Heart right ventricle (tissue), 16 donors: Measurements from ENCODE around the gene PDE4A. TPM values are rescaled to one million over a fixed set of nuclear protein-coding genes. Genes with fewer than 3 reads are reported as not detected.
"Not testable (repeated sequence)": the region's sequence is repeated elsewhere in the genome, so short reads cannot be mapped to it uniquely, and the experiment has no call there.

Experiments
- ATAC-seq, 8 donors: fragments of 200-7000 bp; cut with Tn5 transposase; one replicate each; pipeline ENCODE4 v1.9.1; 2020; ENCODE audit warnings: mild to moderate bottlenecking in 8 of 8, moderate library complexity in 8 of 8, moderate number of reproducible peaks in 1 of 8
- DNase-seq, 2 donors: peaks; one replicate each; pipeline ENCODE4 v3.0.0-alpha.2; 2020
- H3K27ac ChIP-seq, 10 donors: fragments of 200-600 bp; sonication (generic) in 2 of 10; one replicate each; pipeline versions ENCODE4 v1.5.0 to v1.8.0; 2020 to 2022; ENCODE audit warnings: mild to moderate bottlenecking in 3 of 10
- H3K27me3 ChIP-seq, 7 donors: fragments of 200-600 bp; one replicate each; pipeline ENCODE4 v1.8.0; 2021 to 2022; ENCODE audit warnings: mild to moderate bottlenecking in 2 of 7
- H3K36me3 ChIP-seq, 9 donors: fragments of 200-600 bp; sonication (generic) in 1 of 9; one replicate each; pipeline versions ENCODE4 v1.5.0 to v1.8.0; 2020 to 2022; ENCODE audit warnings: mild to moderate bottlenecking in 2 of 9
- H3K4me1 ChIP-seq, 9 donors: fragments of 200-600 bp; sonication (generic) in 1 of 9; one replicate each; pipeline versions ENCODE4 v1.5.0 to v1.8.0; 2020 to 2022; ENCODE audit warnings: mild to moderate bottlenecking in 4 of 9
- H3K4me3 ChIP-seq, 10 donors: fragments of 200-600 bp; sonication (generic) in 2 of 10; one replicate each; pipeline versions ENCODE4 v1.5.0 to v1.8.0; 2020 to 2022; ENCODE audit warnings: mild to moderate bottlenecking in 7 of 10, moderate library complexity in 2 of 10
- H3K9me3 ChIP-seq, 11 donors: fragments of 200-600 bp in 10 of 11; sonication (generic) in 2 of 11; one replicate each; pipeline versions ENCODE4 v1.5.0 to v1.8.0; 2013 to 2022; ENCODE audit warnings: mild to moderate bottlenecking in 2 of 11, control low read depth in 1 of 11, moderate library complexity in 1 of 11
- WGBS, 2 donors: extraction: QIAGEN DNeasy Blood & Tissue Kit; methylation state at CpG; one replicate each; pipeline ENCODE4 v1.1.7; 2013; ENCODE audit warnings: inconsistent platforms in 1 of 2; 5-methylcytosine and 5-hydroxymethylcytosine counted together
- intact Hi-C, 10 donors: fragments of 100-400 bp; cut with DNase I; formaldehyde crosslinking; loops; one replicate each; pipeline versions ENCODE4 v1.11.1 to v1.14.2; 2022
- polyA plus RNA-seq, 2 donors: library from polyadenylated mRNA; stranded (reverse); fragments of 200-250 nt; gene quantifications; one replicate each; pipeline ENCODE4 v1.2.3, GENCODE V29; 2013
- total RNA-seq, 10 donors: library from RNA; stranded (reverse); fragmentation: NEBNext Ultra II Directional in 3 of 10; extraction: Animal tissue kit (Norgen Biotek cat#: 25700) in 3 of 10; gene quantifications; one replicate each; pipeline versions ENCODE4 v1.2.1 to v1.2.4, GENCODE V29; 2021 to 2023
- TF ChIP-seq, protein P1 (sequence below), 9 donors: fragments of 200-600 bp; sonication (generic) in 2 of 9; IDR thresholded peaks; one replicate each; pipeline versions ENCODE4 v1.5.0 to v1.8.0; 2021 to 2022; ENCODE audit warnings: antibody characterized with exemption in 9 of 9, mild to moderate bottlenecking in 5 of 9, moderate library complexity in 1 of 9
- donor health status: Arrhythmogenic right ventricular cardiomyopathy.
- donor health status: ischemic (EF 13 %, LVEDD 7.1; RV severe dilation, severe dysfunction).
- donor health status: healthy with polysubstance abuse.
- donor health status: DM: no; HTN: yes; CAD: no.
- donor health status: DM: no; HTN: no; CAD: no.
- donor health status: ischemic (EF 25% LVEDD 6.9; RV normal size, moderate dysfunction).
- donor health status: ischemic (EF 25% LVEDD 5.7; RV mildly dilated, moderate dysfunction).
- donor health status: healthy.
- donor health status: DM: yes; HTN: yes; CAD: no.
- donor health status: Ischemic cardiomyopathy.
- donor health status: ischemic (EF 35%, LVEDD 5.7; RV mildly dilated, moderate dysfunction).
- donor health status: nonischemic (EF 11% LVEDD 7.7; RV severe dilation, severe dysfunction).
- donor health status: DM: yes; HTN: yes; CAD: no.
- donor health status: PGD.
- donor health status: ischemic (EF 29% LVEDD 5.4; RV normal size, mild dysfunction).
- donor health status: nonischemic (EF 23%, LVEDD 6.1; RV moderate dilation, normal function).

PDE4A gene
- total and polyA plus RNA-seq, 12 donors = 3.5 to 50.7 (median 17.0) TPM

DNA sequence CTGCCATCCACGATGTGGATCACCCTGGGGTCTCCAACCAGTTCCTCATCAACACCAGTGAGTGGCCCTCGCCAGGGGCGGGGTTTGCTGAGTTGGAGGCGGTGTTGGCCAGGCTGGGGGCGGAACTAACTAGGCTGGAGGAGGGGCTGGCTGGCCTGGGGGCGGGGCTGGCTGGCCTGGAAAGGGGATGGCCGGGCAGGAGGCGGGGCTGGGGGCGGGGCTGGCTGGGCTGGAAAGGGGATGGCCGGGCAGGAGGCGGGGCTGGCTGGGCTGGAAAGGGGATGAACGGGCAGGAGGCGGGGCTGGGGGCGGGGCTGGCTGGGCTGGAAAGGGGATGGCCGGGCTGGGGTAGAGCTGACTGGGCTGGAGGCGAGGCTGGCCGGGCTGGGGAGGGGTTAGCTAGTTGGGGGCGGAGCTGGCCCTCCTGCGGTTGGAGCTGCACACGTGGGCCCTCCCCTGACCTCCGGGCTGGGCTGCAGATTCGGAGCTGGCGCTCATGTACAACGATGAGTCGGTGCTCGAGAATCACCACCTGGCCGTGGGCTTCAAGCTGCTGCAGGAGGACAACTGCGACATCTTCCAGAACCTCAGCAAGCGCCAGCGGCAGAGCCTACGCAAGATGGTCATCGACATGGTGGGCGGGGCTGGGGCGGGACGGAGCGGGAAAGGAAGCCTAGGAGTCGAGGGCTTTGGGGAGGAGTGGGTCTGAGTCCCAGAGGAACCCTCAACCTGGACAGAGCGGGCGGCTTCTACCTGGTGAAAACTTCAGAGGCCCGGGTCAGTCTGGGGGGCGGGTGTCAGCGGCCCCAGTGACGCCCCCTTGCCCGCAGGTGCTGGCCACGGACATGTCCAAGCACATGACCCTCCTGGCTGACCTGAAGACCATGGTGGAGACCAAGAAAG is 41.0 kb downstream of the PDE4A start:
- Histone ChIP-seq H3K27me3 (no peaks in the 10 kb centered on the region), H3K27ac (no peak overlapping the region), H3K4me1 (peaks cover 0 to 8% (median 0%) of the 10 kb centered on the region in 9 donors), H3K9me3 (no peaks in the 10 kb centered on the region), H3K36me3 (peaks cover 0 to 72% (median 0%) of the 10 kb centered on the region in 9 donors), H3K4me3 (peak overlapping the region in 7 of 10 donors; percentile 10 to 49 (median 42))
- intact Hi-C loops = no loop called here
- peak; percentile 93 to 94 for DNase-seq
- WGBS, 2 donors = 6 to 10% methylated on average over 45 of the region's 45 CpGs
- peak; percentile 96 to 97 (median 97) for ATAC-seq
- TF ChIP-seq, protein P1, sequence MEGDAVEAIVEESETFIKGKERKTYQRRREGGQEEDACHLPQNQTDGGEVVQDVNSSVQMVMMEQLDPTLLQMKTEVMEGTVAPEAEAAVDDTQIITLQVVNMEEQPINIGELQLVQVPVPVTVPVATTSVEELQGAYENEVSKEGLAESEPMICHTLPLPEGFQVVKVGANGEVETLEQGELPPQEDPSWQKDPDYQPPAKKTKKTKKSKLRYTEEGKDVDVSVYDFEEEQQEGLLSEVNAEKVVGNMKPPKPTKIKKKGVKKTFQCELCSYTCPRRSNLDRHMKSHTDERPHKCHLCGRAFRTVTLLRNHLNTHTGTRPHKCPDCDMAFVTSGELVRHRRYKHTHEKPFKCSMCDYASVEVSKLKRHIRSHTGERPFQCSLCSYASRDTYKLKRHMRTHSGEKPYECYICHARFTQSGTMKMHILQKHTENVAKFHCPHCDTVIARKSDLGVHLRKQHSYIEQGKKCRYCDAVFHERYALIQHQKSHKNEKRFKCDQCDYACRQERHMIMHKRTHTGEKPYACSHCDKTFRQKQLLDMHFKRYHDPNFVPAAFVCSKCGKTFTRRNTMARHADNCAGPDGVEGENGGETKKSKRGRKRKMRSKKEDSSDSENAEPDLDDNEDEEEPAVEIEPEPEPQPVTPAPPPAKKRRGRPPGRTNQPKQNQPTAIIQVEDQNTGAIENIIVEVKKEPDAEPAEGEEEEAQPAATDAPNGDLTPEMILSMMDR (IDR thresholded peaks at IDR 0.05) = no peak

DNA sequence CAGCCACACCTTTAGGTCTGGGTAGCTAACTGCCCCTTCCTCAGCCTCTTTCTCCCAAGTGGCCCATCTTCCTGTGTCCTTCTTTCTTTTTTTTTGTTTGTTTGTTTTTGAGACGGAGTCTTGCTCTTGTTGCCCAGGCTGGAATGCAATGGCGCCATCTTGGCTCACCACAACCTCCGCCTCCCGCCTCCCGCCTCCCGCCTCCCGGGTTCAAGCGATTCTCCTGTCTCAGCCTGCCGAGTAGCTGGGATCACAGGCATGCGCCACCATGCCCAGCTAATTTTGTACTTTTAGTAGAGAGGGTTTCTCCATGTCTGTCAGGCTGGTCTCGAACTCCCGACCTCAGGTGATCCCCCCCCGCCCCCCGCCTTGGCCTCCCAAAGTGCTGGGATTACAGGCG is 41.7 kb downstream of the PDE4A start:
- ATAC-seq, intact Hi-C loops, DNase-seq, H3K9me3 ChIP-seq, H3K4me3 ChIP-seq, H3K27ac ChIP-seq, H3K27me3 ChIP-seq, H3K4me1 ChIP-seq: not testable (repeated sequence)
- 91 to 92% methylated on average over 15 of the region's 15 CpGs for WGBS, 2 donors
- peaks cover 0 to 72% (median 5%) of the 10 kb centered on the region in 9 donors for H3K36me3 ChIP-seq

DNA sequence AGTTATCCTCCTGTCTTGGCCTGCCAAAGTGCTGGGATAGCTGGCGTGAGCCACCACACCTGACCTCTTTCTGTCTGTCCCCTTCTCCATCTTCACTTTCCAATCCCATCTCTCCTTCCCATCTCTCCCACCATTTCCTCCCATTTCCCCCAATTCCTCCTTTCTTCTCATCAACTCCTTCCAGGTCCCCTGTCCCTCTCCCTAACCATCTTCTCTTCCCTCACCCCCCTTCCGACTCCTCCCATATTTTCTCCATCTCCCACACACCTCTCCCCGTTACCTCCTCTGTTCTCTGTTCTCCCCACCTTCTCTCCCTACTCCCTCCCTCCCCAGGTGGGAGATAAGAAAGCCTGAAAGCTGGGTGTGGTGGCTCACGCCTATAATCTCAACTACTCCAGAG is 42.2 kb downstream of the PDE4A start:
- peaks cover 0 to 73% (median 10%) of the 10 kb centered on the region in 9 donors for H3K36me3 ChIP-seq
- TF ChIP-seq, protein P1 (IDR thresholded peaks at IDR 0.05) = no peak
- H3K9me3 ChIP-seq = no peaks in the 10 kb centered on the region
- WGBS, 2 donors = 83 to 96% methylated on average over 4 of the region's 4 CpGs
- no peak overlapping the region for H3K4me3 ChIP-seq
- no peak for ATAC-seq
- intact Hi-C loops = no loop called here
- no peak overlapping the region for H3K27ac ChIP-seq
- no peaks in the 10 kb centered on the region for H3K27me3 ChIP-seq
- H3K4me1 ChIP-seq = peaks cover 0 to 8% (median 0%) of the 10 kb centered on the region in 9 donors
- no peak for DNase-seq

DNA sequence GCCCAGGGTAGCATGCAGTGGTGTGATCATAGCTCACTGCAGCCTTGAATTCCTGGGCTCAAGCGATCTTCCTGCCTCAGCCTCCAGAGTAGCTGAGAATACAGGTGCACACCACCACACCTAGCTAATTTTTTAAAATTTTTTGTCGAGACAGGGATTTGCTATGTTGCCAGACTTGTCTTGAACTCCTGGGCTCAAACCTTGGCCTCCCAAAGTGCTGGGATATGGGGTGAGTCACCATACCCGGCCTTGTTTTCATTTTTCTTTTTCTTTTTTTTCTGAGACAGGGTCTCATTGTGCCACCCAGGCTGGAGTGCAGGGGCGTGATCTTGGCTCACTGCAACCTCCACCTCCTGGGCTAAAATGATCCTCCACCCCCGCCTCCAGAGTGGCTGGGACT is 44.1 kb downstream of the PDE4A start:
- 91 to 95% methylated on average over 5 of the region's 5 CpGs for WGBS, 2 donors
- no peak overlapping the region for H3K4me3 ChIP-seq
- ATAC-seq = no peak
- no peak for DNase-seq
- H3K9me3 ChIP-seq = no peaks in the 10 kb centered on the region
- H3K27me3 ChIP-seq = no peaks in the 10 kb centered on the region
- H3K36me3 ChIP-seq = peaks cover 0 to 63% (median 12%) of the 10 kb centered on the region in 9 donors
- peaks cover 0 to 8% (median 0%) of the 10 kb centered on the region in 9 donors for H3K4me1 ChIP-seq
- intact Hi-C loops = loop anchor here in 1 of 10 donors (2.0 kb wide), 1 partner anchor 34 kb away; no protein-coding TSS in a partner anchor
- TF ChIP-seq, protein P1 (IDR thresholded peaks at IDR 0.05) = no peak
- H3K27ac ChIP-seq = no peak overlapping the region
